ENCODE measurements around the gene JUND. TPM values are rescaled to one million over a fixed set of nuclear protein-coding genes. Genes with fewer than 3 reads are reported as not detected.

Gene JUND
- total and polyA plus RNA-seq, 4 donors: 161 to 290 (median 207) TPM

DNA sequence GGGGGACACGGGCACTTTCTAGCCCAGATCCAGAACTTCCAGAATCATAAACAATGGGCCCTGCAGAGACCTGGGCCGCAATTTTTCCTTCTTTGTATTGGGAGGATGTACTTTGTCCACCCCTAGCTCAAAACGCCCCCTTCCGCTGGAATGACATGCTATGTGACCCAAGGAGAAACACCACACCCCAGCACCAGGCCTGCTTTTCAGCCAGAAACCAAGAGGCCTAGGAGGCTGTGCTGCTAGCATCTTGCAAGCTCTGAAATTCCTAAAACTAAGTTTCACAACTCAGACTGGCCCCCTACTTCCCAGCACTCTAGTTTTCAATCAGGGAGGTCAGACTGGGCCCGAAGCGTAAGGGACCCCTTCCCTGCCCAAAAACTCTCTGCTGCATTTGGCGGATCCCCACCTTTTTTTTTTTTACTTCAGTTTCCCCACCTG is 40.9 kb upstream of the JUND start:
- peaks cover 4 to 28% (median 15%) of the 10 kb centered on the region in 5 donors for H3K4me1 ChIP-seq (ENCODE audit: control insufficient read depth in 5 of 5, insufficient read depth in 5 of 5, low read length in 5 of 5)
- no peaks in the 10 kb centered on the region for H3K27me3 ChIP-seq (ENCODE audit: control insufficient read depth in 3 of 3, insufficient read depth in 3 of 3, low read length in 2 of 3)
- peak overlapping the region; percentile 92 to 98 for H3K27ac ChIP-seq (ENCODE audit: low read depth in 1 of 2, low read length in 1 of 2)
- ATAC-seq (ENCODE audit: insufficient read depth, low FRiP score): no peak
- peak overlapping the region; percentile 78 to 91 for H3K9ac ChIP-seq (ENCODE audit: insufficient read depth in 1 of 2, low read length in 2 of 2)
- peak; percentile 71 to 78 (median 73) for DNase-seq
- H3K36me3 ChIP-seq (ENCODE audit: control insufficient read depth in 4 of 4, insufficient read depth in 4 of 4, low read length in 4 of 4): no peaks in the 10 kb centered on the region
- WGBS, 2 donors: 1 to 2% methylated on average over 7 of the region's 7 CpGs
- H3K4me3 ChIP-seq: peak overlapping the region; percentile 78
- TF ChIP-seq, protein P1, sequence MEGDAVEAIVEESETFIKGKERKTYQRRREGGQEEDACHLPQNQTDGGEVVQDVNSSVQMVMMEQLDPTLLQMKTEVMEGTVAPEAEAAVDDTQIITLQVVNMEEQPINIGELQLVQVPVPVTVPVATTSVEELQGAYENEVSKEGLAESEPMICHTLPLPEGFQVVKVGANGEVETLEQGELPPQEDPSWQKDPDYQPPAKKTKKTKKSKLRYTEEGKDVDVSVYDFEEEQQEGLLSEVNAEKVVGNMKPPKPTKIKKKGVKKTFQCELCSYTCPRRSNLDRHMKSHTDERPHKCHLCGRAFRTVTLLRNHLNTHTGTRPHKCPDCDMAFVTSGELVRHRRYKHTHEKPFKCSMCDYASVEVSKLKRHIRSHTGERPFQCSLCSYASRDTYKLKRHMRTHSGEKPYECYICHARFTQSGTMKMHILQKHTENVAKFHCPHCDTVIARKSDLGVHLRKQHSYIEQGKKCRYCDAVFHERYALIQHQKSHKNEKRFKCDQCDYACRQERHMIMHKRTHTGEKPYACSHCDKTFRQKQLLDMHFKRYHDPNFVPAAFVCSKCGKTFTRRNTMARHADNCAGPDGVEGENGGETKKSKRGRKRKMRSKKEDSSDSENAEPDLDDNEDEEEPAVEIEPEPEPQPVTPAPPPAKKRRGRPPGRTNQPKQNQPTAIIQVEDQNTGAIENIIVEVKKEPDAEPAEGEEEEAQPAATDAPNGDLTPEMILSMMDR (IDR thresholded peaks at IDR 0.05; ENCODE audit: control extremely low read depth, extremely low read depth): no peak
- H3K9me3 ChIP-seq (ENCODE audit: control insufficient read depth in 4 of 4, insufficient read depth in 3 of 4, low read length in 3 of 4): no peaks in the 10 kb centered on the region

DNA sequence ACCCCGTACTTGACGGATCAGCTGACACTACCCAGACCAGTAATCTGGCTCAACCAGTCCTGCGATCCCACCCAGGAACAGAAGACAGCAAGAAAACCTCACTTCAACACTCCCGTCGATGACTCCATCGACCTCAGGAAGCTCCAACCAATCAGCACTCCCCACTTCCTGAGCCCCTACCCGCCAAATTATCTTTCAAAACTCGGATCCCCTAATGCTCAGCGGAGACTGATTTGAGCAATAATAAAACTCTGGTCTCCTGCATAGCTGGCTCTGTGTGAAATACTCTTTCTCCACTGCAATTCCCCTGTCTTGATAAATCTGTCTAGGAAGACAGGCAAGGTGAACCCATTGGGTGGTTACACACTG is 40.3 kb upstream of the JUND start:
- Histone ChIP-seq H3K9ac (ENCODE audit: insufficient read depth in 1 of 2, low read length in 2 of 2) (peak overlapping the region in 1 of 2 donors; percentile 17), H3K27me3 (ENCODE audit: control insufficient read depth in 3 of 3, insufficient read depth in 3 of 3, low read length in 2 of 3) (no peaks in the 10 kb centered on the region), H3K4me1 (ENCODE audit: control insufficient read depth in 5 of 5, insufficient read depth in 5 of 5, low read length in 5 of 5) (peaks cover 4 to 28% (median 15%) of the 10 kb centered on the region in 5 donors), H3K4me3 (no peak overlapping the region), H3K9me3 (ENCODE audit: control insufficient read depth in 4 of 4, insufficient read depth in 3 of 4, low read length in 3 of 4) (no peaks in the 10 kb centered on the region), H3K27ac (ENCODE audit: low read depth in 1 of 2, low read length in 1 of 2) (peak overlapping the region; percentile 92 to 98), H3K36me3 (ENCODE audit: control insufficient read depth in 4 of 4, insufficient read depth in 4 of 4, low read length in 4 of 4) (no peaks in the 10 kb centered on the region)
- ATAC-seq (ENCODE audit: insufficient read depth, low FRiP score): no peak
- TF ChIP-seq, protein P1 (IDR thresholded peaks at IDR 0.05; ENCODE audit: control extremely low read depth, extremely low read depth): no peak
- WGBS, 2 donors: 7 to 15% methylated on average over 9 of the region's 9 CpGs
- DNase-seq: peak; percentile 60 to 72 (median 64)

DNA sequence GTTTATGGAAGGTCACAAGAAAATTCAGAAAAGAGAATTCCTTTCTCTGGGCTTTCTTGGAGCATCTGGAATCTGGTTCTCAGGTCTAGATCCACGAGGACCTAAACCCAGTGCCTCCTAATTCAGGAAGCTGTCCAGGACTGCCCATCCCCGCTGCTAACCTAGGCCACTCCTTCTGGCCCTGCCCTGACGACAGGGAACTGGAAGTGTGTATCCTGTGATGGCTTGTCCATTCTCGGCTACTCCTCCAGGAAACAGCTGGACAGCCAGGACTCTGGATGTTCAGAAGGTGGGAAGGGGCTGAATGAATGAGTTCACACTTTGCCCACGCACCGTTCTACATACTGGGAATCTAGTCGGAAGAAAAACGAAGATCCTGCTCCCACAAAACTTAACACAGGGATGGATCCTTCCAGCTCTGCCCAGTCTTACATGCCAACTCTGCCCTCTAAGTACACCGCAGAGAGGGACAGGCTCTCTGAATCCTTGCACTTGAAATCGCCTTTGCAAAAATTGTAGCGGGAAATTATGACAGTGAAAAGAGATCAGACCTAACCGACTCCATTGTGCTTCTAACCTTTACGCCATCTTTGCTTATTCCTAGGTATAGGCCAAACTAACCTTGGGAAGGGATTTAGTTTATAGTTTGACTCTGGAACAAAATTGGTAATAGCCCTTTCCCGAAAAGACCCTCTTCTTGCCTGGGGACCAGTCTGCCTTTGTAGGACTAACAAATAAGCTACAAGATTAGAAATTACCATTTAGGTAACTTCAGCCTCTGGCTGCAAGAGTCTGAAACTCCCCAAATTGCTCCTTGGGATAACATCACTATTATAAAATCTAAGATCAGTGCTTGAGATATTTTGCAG is 39.7 kb upstream of the JUND start:
- Histone ChIP-seq H3K4me1 (ENCODE audit: control insufficient read depth in 5 of 5, insufficient read depth in 5 of 5, low read length in 5 of 5) (peaks cover 4 to 28% (median 15%) of the 10 kb centered on the region in 5 donors), H3K36me3 (ENCODE audit: control insufficient read depth in 4 of 4, insufficient read depth in 4 of 4, low read length in 4 of 4) (no peaks in the 10 kb centered on the region), H3K27me3 (ENCODE audit: control insufficient read depth in 3 of 3, insufficient read depth in 3 of 3, low read length in 2 of 3) (no peaks in the 10 kb centered on the region), H3K4me3 (no peak overlapping the region), H3K9me3 (ENCODE audit: control insufficient read depth in 4 of 4, insufficient read depth in 3 of 4, low read length in 3 of 4) (no peaks in the 10 kb centered on the region), H3K27ac (ENCODE audit: low read depth in 1 of 2, low read length in 1 of 2) (peak overlapping the region; percentile 92 to 98), H3K9ac (ENCODE audit: insufficient read depth in 1 of 2, low read length in 2 of 2) (peak overlapping the region in 1 of 2 donors; percentile 17)
- TF ChIP-seq, protein P1 (IDR thresholded peaks at IDR 0.05; ENCODE audit: control extremely low read depth, extremely low read depth): no peak
- DNase-seq (peak in 2 of 3 donors; percentile 43 to 63), ATAC-seq (ENCODE audit: insufficient read depth, low FRiP score) (no peak)
- WGBS, 2 donors: 52 to 58% methylated on average over 14 of the region's 14 CpGs
